GM23338 (cell line): Measurements from ENCODE around the gene FGF5. TPM values are rescaled to one million over a fixed set of nuclear protein-coding genes. Genes with fewer than 3 reads are reported as not detected.

ENCODE experiments used
- ATAC-seq: fragments of 200-7000 bp; cut with Tn5 transposase; 3 replicates; pipeline ENCODE4 v1.9.1; 2020
- DNase-seq: peaks from one replicate; pipeline ENCODE4 v3.0.0-alpha.2; 2015; ENCODE audit warnings: low spot score
- H2AFZ ChIP-seq: fragments of 200-600 bp; sonication (generic); 2 replicates; pipeline ENCODE4 v1.8.0; 2016; ENCODE audit warnings: antibody characterized with exemption, mild to moderate bottlenecking, moderate library complexity
- H3F3A ChIP-seq: fragments of 200-600 bp; sonication (generic); replicated peaks from 2 replicates; pipeline ENCODE4 v1.8.0; 2017; ENCODE audit warnings: antibody characterized with exemption, mixed run types, low read depth
- H3K27ac ChIP-seq: fragments of 200-600 bp; sonication (generic); 2 replicates; pipeline ENCODE4 v1.6.1; 2016; ENCODE audit warnings: low read depth
- H3K27me3 ChIP-seq: fragments of 200-600 bp; sonication (generic); 2 replicates; pipeline ENCODE4 v1.8.0; 2016; ENCODE audit warnings: mild to moderate bottlenecking, mixed run types, moderate library complexity; ENCODE audit not compliant: insufficient read depth
- H3K36me3 ChIP-seq: fragments of 200-600 bp; sonication (generic); 2 replicates; pipeline ENCODE4 v1.8.0; 2016; ENCODE audit warnings: mild to moderate bottlenecking; ENCODE audit not compliant: insufficient read depth
- H3K4me1 ChIP-seq: fragments of 200-600 bp; sonication (generic); 2 replicates; pipeline ENCODE4 v1.8.0; 2016; ENCODE audit warnings: mild to moderate bottlenecking, moderate library complexity; ENCODE audit not compliant: insufficient read depth
- H3K4me2 ChIP-seq: fragments of 200-600 bp; sonication (generic); 2 replicates; pipeline ENCODE4 v1.7.1; 2017; ENCODE audit warnings: mixed run types
- H3K4me3 ChIP-seq: fragments of 200-600 bp; sonication (generic); 2 replicates; pipeline ENCODE4 v1.6.1; 2016; ENCODE audit warnings: mixed run types
- H3K79me2 ChIP-seq: fragments of 200-600 bp; sonication (generic); replicated peaks from 2 replicates; pipeline ENCODE4 v1.8.0; 2017; ENCODE audit warnings: mild to moderate bottlenecking; ENCODE audit not compliant: insufficient read depth
- H3K9me2 ChIP-seq: fragments of 200-600 bp; sonication (generic); 2 replicates; pipeline ENCODE4 v1.8.0; 2017; ENCODE audit not compliant: insufficient read depth
- H4K20me1 ChIP-seq: fragments of 200-600 bp; sonication (generic); replicated peaks from 2 replicates; pipeline ENCODE4 v1.8.0; 2017; ENCODE audit warnings: mild to moderate bottlenecking; ENCODE audit not compliant: insufficient read depth
- H3K27ac Mint-ChIP-seq: 2 replicates; pipeline ENCODE4 v1.8.0; 2020; ENCODE audit warnings: inconsistent platforms, mild to moderate bottlenecking, moderate library complexity, mixed read lengths
- H3K27me3 Mint-ChIP-seq: 3 replicates; pipeline ENCODE4 v1.8.0; 2022; ENCODE audit warnings: low read depth, mild to moderate bottlenecking, moderate library complexity, mixed read lengths, inconsistent platforms; ENCODE audit not compliant: insufficient read depth, poor library complexity
- H3K36me3 Mint-ChIP-seq: 3 replicates; pipeline ENCODE4 v1.8.0; 2021; ENCODE audit warnings: low read depth, mild to moderate bottlenecking, inconsistent platforms, moderate library complexity, mixed read lengths
- H3K4me1 Mint-ChIP-seq: 3 replicates; pipeline ENCODE4 v1.8.0; 2020; ENCODE audit warnings: mild to moderate bottlenecking, inconsistent platforms, mixed read lengths
- H3K4me3 Mint-ChIP-seq: 3 replicates; pipeline ENCODE4 v1.8.0; 2021; ENCODE audit warnings: moderate library complexity, mild to moderate bottlenecking, inconsistent platforms, mixed read lengths
- H3K9me3 Mint-ChIP-seq: 3 replicates; pipeline ENCODE4 v1.8.0; 2020; ENCODE audit warnings: moderate library complexity, mild to moderate bottlenecking, inconsistent platforms, mixed read lengths
- CREB1 ChIP-seq: fragments of 250-450 bp; sonication (Bioruptor Pico); IDR thresholded peaks from 2 replicates; pipeline ENCODE4 v1.5.0; 2020; ENCODE audit warnings: low read depth, mild to moderate bottlenecking, moderate library complexity
- EZH2 ChIP-seq: fragments of 200-600 bp; sonication (generic); IDR thresholded peaks from one replicate; pipeline ENCODE4 v1.8.0; 2017; ENCODE audit warnings: antibody characterized with exemption, mild to moderate bottlenecking, low read depth; ENCODE audit not compliant: unreplicated experiment
- EZH2phosphoT487 ChIP-seq: fragments of 200-600 bp; sonication (generic); IDR thresholded peaks from one replicate; pipeline ENCODE4 v1.8.1; 2018; ENCODE audit warnings: antibody characterized with exemption; ENCODE audit not compliant: unreplicated experiment
- JUNB ChIP-seq: IDR thresholded peaks from one replicate; pipeline ENCODE4 v1.6.1; 2016; ENCODE audit warnings: antibody characterized with exemption; ENCODE audit not compliant: unreplicated experiment
- POLR2AphosphoS5 ChIP-seq: IDR thresholded peaks from 2 replicates; pipeline ENCODE4 v1.6.1; 2016; ENCODE audit warnings: antibody characterized with exemption, low read depth
- STAT1 ChIP-seq: IDR thresholded peaks from one replicate; pipeline ENCODE4 v1.6.1; 2016; ENCODE audit warnings: antibody characterized with exemption; ENCODE audit not compliant: unreplicated experiment
- ZNF114 ChIP-seq: fragments of 250-450 bp; sonication (Bioruptor Pico); IDR thresholded peaks from 2 replicates; pipeline ENCODE4 v1.5.0; 2020; ENCODE audit warnings: mild to moderate bottlenecking, moderate library complexity
- ZNF331 ChIP-seq: fragments of 250-450 bp; sonication (Bioruptor Pico); IDR thresholded peaks from 2 replicates; pipeline ENCODE4 v1.5.0; 2020; ENCODE audit warnings: low read depth, mild to moderate bottlenecking, moderate library complexity
- polyA plus RNA-seq: library from polyadenylated mRNA; unstranded; fragments of >200 nt; fragmentation: Nextera tagmentation; extraction: Ambion mirVana; gene quantifications from 2 replicates; pipeline ENCODE4 v1.2.1, GENCODE V29; 2016
- total RNA-seq: library from RNA; depleted of rRNA; stranded (reverse); fragments of >200 nt; shearing (Covaris generic); gene quantifications from 2 replicates; pipeline ENCODE4 v1.2.3, GENCODE V29; 2014
- TF ChIP-seq, protein P1 (sequence below), 2 experiments: fragments of 200-600 bp in 1 of 2; sonication (generic) in 1 of 2; conservative IDR thresholded peaks; 2 replicates each; pipeline versions ENCODE4 v1.5.1 to v1.6.1; 2016 to 2017; ENCODE audit warnings: antibody characterized with exemption in 2 of 2, low read depth in 2 of 2, mild to moderate bottlenecking in 2 of 2, moderate library complexity in 1 of 2
- TF ChIP-seq, protein P2 (sequence below): fragments of 250-450 bp; sonication (Bioruptor Pico); IDR thresholded peaks from 2 replicates; pipeline ENCODE4 v1.5.0; 2020; ENCODE audit warnings: mild to moderate bottlenecking, moderate library complexity
- TF ChIP-seq, protein P3 (sequence below): IDR thresholded peaks from 2 replicates; pipeline ENCODE4 v1.6.1; 2016; ENCODE audit warnings: antibody characterized with exemption

Gene FGF5
- total and polyA plus RNA-seq, 2 experiments from 2014 or later = not detected

DNA sequence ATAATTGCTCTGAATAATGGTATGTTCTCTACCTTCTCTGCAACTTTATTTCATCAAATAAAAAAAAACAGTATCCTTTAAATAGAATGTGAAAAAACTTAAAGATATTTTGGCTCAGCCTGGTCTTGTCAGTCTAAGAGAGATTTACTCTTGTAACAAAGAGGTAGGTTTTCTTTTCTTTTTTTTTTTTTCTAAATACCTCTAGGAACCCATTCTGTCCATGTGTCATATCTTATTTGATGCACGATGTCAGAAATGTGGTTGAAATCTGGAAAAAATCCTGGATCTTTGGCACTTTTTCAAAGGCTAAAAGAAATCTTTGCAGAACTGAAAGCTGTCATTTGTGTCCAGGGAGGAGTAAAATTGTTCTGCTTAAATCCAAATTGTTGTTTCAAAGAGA lies 17.3 kb upstream of the FGF5 start (continued):
- TF ChIP-seq, protein P1, sequence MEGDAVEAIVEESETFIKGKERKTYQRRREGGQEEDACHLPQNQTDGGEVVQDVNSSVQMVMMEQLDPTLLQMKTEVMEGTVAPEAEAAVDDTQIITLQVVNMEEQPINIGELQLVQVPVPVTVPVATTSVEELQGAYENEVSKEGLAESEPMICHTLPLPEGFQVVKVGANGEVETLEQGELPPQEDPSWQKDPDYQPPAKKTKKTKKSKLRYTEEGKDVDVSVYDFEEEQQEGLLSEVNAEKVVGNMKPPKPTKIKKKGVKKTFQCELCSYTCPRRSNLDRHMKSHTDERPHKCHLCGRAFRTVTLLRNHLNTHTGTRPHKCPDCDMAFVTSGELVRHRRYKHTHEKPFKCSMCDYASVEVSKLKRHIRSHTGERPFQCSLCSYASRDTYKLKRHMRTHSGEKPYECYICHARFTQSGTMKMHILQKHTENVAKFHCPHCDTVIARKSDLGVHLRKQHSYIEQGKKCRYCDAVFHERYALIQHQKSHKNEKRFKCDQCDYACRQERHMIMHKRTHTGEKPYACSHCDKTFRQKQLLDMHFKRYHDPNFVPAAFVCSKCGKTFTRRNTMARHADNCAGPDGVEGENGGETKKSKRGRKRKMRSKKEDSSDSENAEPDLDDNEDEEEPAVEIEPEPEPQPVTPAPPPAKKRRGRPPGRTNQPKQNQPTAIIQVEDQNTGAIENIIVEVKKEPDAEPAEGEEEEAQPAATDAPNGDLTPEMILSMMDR (conservative IDR thresholded peaks at IDR 0.05; ENCODE audit: low read depth in 2 of 2) = no peak
- no peak for TF ChIP-seq EZH2

DNA sequence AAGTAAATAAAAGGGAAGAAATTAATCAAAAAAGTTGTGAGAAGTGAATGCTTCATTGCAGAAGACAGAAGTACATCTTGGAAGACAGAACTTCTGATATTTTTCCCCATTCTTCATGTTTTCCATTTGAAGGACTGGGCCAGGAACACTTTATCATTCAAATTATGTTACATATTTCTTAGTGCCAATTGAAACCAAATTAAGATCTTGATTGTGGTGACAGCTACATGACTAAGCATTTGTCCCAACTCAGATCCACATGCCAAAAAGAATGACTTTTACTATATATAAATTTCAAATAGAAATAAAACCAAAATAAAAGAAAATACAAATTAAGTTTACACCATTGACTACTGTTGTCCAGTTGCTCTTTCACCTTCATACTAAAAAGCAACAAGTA lies 14.0 kb upstream of the FGF5 start:
- no peaks in the 10 kb centered on the region for H3K36me3 ChIP-seq
- H3F3A ChIP-seq = no peaks in the 10 kb centered on the region
- H2AFZ ChIP-seq = no peak overlapping the region
- no peaks in the 10 kb centered on the region for H3K79me2 ChIP-seq
- Mint-ChIP-seq H3K36me3 (no peaks in the 10 kb centered on the region), H3K4me1 (no peaks in the 10 kb centered on the region), H3K4me3 (no peak overlapping the region), H3K27me3 (peaks cover under 1% of the 10 kb centered on the region), H3K27ac (no peak overlapping the region), H3K9me3 (no peaks in the 10 kb centered on the region)
- ATAC-seq (no peak), DNase-seq (no peak)
- H3K4me2 ChIP-seq = no peak overlapping the region
- no peaks in the 10 kb centered on the region for H4K20me1 ChIP-seq
- TF ChIP-seq CREB1 (CRISPR knock-in tag) (no peak), STAT1 (no peak), EZH2 (no peak), POLR2AphosphoS5 (no peak), ZNF114 (CRISPR knock-in tag) (no peak), EZH2phosphoT487 (no peak), JUNB (no peak), ZNF331 (no peak)
- TF ChIP-seq, protein P1 (conservative IDR thresholded peaks at IDR 0.05; ENCODE audit: low read depth in 2 of 2) = no peak
- TF ChIP-seq, protein P2, sequence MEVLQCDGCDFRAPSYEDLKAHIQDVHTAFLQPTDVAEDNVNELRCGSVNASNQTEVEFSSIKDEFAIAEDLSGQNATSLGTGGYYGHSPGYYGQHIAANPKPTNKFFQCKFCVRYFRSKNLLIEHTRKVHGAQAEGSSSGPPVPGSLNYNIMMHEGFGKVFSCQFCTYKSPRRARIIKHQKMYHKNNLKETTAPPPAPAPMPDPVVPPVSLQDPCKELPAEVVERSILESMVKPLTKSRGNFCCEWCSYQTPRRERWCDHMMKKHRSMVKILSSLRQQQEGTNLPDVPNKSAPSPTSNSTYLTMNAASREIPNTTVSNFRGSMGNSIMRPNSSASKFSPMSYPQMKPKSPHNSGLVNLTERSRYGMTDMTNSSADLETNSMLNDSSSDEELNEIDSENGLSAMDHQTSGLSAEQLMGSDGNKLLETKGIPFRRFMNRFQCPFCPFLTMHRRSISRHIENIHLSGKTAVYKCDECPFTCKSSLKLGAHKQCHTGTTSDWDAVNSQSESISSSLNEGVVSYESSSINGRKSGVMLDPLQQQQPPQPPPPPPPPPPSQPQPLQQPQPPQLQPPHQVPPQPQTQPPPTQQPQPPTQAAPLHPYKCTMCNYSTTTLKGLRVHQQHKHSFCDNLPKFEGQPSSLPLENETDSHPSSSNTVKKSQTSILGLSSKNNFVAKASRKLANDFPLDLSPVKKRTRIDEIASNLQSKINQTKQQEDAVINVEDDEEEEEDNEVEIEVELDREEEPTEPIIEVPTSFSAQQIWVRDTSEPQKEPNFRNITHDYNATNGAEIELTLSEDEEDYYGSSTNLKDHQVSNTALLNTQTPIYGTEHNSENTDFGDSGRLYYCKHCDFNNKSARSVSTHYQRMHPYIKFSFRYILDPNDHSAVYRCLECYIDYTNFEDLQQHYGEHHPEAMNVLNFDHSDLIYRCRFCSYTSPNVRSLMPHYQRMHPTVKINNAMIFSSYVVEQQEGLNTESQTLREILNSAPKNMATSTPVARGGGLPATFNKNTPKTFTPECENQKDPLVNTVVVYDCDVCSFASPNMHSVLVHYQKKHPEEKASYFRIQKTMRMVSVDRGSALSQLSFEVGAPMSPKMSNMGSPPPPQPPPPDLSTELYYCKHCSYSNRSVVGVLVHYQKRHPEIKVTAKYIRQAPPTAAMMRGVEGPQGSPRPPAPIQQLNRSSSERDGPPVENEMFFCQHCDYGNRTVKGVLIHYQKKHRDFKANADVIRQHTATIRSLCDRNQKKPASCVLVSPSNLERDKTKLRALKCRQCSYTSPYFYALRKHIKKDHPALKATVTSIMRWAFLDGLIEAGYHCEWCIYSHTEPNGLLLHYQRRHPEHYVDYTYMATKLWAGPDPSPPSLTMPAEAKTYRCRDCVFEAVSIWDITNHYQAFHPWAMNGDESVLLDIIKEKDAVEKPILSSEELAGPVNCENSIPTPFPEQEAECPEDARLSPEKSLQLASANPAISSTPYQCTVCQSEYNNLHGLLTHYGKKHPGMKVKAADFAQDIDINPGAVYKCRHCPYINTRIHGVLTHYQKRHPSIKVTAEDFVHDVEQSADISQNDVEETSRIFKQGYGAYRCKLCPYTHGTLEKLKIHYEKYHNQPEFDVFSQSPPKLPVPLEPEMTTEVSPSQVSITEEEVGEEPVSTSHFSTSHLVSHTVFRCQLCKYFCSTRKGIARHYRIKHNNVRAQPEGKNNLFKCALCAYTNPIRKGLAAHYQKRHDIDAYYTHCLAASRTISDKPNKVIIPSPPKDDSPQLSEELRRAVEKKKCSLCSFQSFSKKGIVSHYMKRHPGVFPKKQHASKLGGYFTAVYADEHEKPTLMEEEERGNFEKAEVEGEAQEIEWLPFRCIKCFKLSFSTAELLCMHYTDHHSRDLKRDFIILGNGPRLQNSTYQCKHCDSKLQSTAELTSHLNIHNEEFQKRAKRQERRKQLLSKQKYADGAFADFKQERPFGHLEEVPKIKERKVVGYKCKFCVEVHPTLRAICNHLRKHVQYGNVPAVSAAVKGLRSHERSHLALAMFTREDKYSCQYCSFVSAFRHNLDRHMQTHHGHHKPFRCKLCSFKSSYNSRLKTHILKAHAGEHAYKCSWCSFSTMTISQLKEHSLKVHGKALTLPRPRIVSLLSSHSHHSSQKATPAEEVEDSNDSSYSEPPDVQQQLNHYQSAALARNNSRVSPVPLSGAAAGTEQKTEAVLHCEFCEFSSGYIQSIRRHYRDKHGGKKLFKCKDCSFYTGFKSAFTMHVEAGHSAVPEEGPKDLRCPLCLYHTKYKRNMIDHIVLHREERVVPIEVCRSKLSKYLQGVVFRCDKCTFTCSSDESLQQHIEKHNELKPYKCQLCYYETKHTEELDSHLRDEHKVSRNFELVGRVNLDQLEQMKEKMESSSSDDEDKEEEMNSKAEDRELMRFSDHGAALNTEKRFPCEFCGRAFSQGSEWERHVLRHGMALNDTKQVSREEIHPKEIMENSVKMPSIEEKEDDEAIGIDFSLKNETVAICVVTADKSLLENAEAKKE = no peak
- TF ChIP-seq, protein P3, sequence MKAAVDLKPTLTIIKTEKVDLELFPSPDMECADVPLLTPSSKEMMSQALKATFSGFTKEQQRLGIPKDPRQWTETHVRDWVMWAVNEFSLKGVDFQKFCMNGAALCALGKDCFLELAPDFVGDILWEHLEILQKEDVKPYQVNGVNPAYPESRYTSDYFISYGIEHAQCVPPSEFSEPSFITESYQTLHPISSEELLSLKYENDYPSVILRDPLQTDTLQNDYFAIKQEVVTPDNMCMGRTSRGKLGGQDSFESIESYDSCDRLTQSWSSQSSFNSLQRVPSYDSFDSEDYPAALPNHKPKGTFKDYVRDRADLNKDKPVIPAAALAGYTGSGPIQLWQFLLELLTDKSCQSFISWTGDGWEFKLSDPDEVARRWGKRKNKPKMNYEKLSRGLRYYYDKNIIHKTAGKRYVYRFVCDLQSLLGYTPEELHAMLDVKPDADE = no peak
- H3K27ac ChIP-seq = no peak overlapping the region
- no peaks in the 10 kb centered on the region for H3K9me2 ChIP-seq
- H3K27me3 ChIP-seq = peaks cover 19% of the 10 kb centered on the region; the same call in 1 of the 2 replicates
- no peak overlapping the region for H3K4me3 ChIP-seq
- no peaks in the 10 kb centered on the region for H3K4me1 ChIP-seq
